Lung (tissue), 12 donors: ENCODE data around the gene NEIL3. TPM values are rescaled to one million over a fixed set of nuclear protein-coding genes. Genes with fewer than 3 reads are reported as not detected.

Experiments used
- ATAC-seq: fragments of 200-7000 bp; cut with Tn5 transposase; one replicate; pipeline ENCODE4 v1.9.1; 2020; ENCODE audit warnings: moderate number of reproducible peaks; ENCODE audit not compliant: insufficient read depth, low FRiP score
- DNase-seq, 3 donors: peaks; one replicate each; pipeline ENCODE4 v3.0.0-alpha.2; 2013 to 2017
- H3K27ac ChIP-seq, 2 donors: one replicate each; pipeline ENCODE4 v1.5.1; 2013; ENCODE audit warnings: mild to moderate bottlenecking in 2 of 2, moderate library complexity in 2 of 2, control low read depth in 1 of 2, inconsistent platforms in 1 of 2, low read depth in 1 of 2, low read length in 1 of 2
- H3K27me3 ChIP-seq, 3 donors: one replicate each; pipeline ENCODE4 v1.5.1; 2013; ENCODE audit warnings: low read length in 2 of 3; ENCODE audit not compliant: control insufficient read depth in 3 of 3, insufficient read depth in 3 of 3
- H3K36me3 ChIP-seq, 4 donors: one replicate each; pipeline ENCODE4 v1.5.1; 2013; ENCODE audit warnings: low read length in 4 of 4, mild to moderate bottlenecking in 1 of 4, moderate library complexity in 1 of 4; ENCODE audit not compliant: control insufficient read depth in 4 of 4, insufficient read depth in 4 of 4
- H3K4me1 ChIP-seq, 5 donors: one replicate each; pipeline ENCODE4 v1.5.1; 2013; ENCODE audit warnings: low read length in 5 of 5, mild to moderate bottlenecking in 2 of 5, moderate library complexity in 1 of 5; ENCODE audit not compliant: control insufficient read depth in 5 of 5, insufficient read depth in 5 of 5
- H3K4me3 ChIP-seq: one replicate; pipeline ENCODE4 v1.5.1; 2013; ENCODE audit warnings: mild to moderate bottlenecking, control low read depth, moderate library complexity
- H3K9ac ChIP-seq, 2 donors: one replicate each; pipeline ENCODE4 v1.5.1; 2013; ENCODE audit warnings: low read length in 2 of 2, control low read depth in 1 of 2; ENCODE audit not compliant: insufficient read depth in 1 of 2
- H3K9me3 ChIP-seq, 4 donors: one replicate each; pipeline ENCODE4 v1.5.1; 2013; ENCODE audit warnings: low read length in 3 of 4, mild to moderate bottlenecking in 1 of 4, moderate library complexity in 1 of 4; ENCODE audit not compliant: control insufficient read depth in 4 of 4, insufficient read depth in 3 of 4
- WGBS, 2 donors: extraction: QIAGEN DNeasy Blood & Tissue Kit; methylation state at CpG; one replicate each; pipeline ENCODE4 v1.1.7; 2013; 5-methylcytosine and 5-hydroxymethylcytosine counted together
- polyA plus RNA-seq, 2 donors: library from polyadenylated mRNA; stranded (reverse); fragments of 200-250 nt; gene quantifications; one replicate each; pipeline ENCODE4 v1.2.1, GENCODE V29; 2013
- total RNA-seq, 2 donors: library from RNA; depleted of rRNA in 1 of 2; stranded (reverse); fragments of >200 nt in 1 of 2; gene quantifications; one replicate each; pipeline ENCODE4 v1.2.1, GENCODE V29; 2014 to 2021
- TF ChIP-seq, protein P1 (sequence below): IDR thresholded peaks from 2 replicates; pipeline ENCODE4 v1.5.1; 2012; ENCODE audit warnings: mild to moderate bottlenecking; ENCODE audit errors: control extremely low read depth, extremely low read depth
- donor health status: control.
- donor health status: control.
- donor health status: Bipolar disorder and iron deficiency.
- donor health status: healthy.
- donor health status: DM: yes; HTN: yes; CAD: no.

Gene NEIL3
- total and polyA plus RNA-seq, 4 donors = 0.22 to 2.0 (median 0.32) TPM

DNA sequence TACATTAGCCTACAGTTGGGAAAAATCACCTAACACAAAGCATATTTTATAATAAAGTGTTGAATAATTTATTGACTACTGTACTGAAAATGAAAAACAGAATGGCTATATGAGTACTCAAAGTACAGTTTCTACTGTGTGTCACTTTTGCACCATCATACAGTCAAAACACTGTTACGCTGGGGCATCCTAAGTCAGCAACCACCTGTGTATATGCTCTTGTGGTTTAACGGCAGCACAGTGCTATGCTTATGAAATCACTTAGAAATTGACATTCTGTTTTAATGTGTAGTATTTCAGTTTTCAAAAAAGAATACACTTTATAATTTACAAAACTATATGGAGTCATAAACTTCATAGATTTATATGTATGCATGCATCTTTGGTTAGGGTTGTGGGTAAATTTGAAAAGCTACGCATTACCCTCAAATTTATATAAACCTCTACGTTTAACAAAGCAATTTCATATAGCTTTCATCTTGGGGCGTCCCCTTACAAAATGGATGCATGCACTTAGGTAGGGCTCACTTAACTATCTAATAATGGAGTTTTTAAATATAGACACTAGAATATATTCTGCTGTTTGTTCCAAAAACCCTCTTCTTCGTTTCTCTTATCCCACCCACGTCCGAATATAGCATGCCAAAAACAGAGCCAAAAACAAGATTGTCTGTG is 690 bp upstream of the NEIL3 start:
- Histone ChIP-seq H3K9me3 (no peaks in the 10 kb centered on the region), H3K4me1 (peaks cover 0 to 21% (median 3%) of the 10 kb centered on the region in 5 donors), H3K27ac (no peak overlapping the region), H3K27me3 (no peaks in the 10 kb centered on the region), H3K9ac (no peak overlapping the region), H3K36me3 (no peaks in the 10 kb centered on the region), H3K4me3 (no peak overlapping the region)
- TF ChIP-seq, protein P1, sequence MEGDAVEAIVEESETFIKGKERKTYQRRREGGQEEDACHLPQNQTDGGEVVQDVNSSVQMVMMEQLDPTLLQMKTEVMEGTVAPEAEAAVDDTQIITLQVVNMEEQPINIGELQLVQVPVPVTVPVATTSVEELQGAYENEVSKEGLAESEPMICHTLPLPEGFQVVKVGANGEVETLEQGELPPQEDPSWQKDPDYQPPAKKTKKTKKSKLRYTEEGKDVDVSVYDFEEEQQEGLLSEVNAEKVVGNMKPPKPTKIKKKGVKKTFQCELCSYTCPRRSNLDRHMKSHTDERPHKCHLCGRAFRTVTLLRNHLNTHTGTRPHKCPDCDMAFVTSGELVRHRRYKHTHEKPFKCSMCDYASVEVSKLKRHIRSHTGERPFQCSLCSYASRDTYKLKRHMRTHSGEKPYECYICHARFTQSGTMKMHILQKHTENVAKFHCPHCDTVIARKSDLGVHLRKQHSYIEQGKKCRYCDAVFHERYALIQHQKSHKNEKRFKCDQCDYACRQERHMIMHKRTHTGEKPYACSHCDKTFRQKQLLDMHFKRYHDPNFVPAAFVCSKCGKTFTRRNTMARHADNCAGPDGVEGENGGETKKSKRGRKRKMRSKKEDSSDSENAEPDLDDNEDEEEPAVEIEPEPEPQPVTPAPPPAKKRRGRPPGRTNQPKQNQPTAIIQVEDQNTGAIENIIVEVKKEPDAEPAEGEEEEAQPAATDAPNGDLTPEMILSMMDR = no peak
- DNase-seq (no peak), ATAC-seq (no peak)
- 36 to 48% methylated on average over 8 of the region's 8 CpGs for WGBS, 2 donors

DNA sequence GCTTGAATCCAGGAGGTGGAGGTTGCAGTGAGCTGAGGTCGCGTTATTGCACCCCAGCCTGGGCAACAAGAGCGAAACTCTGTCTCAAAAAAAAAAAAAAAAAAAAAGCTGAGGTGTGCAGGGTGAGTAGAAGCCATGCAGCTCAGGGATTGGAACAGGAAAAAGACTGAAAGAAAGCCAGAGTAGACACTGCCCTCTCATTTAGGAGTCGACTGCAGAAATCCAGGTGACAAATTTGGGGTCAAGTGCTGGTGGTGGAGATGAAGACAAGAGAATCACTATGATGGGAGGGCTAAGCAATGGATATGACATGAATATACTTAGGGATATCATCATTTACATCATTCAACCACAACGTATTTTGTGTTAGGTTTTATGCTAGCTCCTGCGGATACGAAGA is 1.9 kb downstream of the NEIL3 start:
- H3K36me3 ChIP-seq = no peaks in the 10 kb centered on the region
- H3K9ac ChIP-seq = no peak overlapping the region
- no peaks in the 10 kb centered on the region for H3K9me3 ChIP-seq
- peaks cover 0 to 21% (median 3%) of the 10 kb centered on the region in 5 donors for H3K4me1 ChIP-seq
- H3K27me3 ChIP-seq = no peaks in the 10 kb centered on the region
- TF ChIP-seq, protein P1 = no peak
- WGBS, 2 donors = 90 to 91% methylated on average over 7 of the region's 7 CpGs
- ATAC-seq = no peak
- no peak for DNase-seq
- H3K4me3 ChIP-seq = no peak overlapping the region
- no peak overlapping the region for H3K27ac ChIP-seq

DNA sequence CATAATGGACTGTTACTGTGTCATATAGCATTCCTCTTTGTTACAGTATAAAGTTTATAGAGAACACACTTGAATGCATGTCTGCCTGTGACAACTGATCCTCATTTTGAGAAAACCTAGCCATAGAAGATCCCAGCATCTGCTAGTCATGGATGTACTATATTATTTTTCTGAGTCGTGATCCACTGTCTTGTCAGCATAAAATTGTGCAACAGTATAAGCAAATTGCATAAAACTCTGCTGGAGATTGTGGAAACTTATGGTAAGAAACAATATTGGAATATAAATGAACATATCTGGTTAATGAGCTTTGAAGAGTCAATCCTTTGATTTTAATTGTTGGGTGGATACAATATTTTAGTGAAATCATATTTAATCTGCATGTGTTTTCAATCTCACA is 3.6 kb downstream of the NEIL3 start:
- Histone ChIP-seq H3K27me3 (no peaks in the 10 kb centered on the region), H3K9me3 (no peaks in the 10 kb centered on the region), H3K36me3 (no peaks in the 10 kb centered on the region), H3K4me3 (no peak overlapping the region), H3K4me1 (peaks cover 0 to 21% (median 3%) of the 10 kb centered on the region in 5 donors), H3K27ac (no peak overlapping the region), H3K9ac (no peak overlapping the region)
- no peak for DNase-seq
- no peak for ATAC-seq
- TF ChIP-seq, protein P1 = no peak
- 36 to 58% methylated on average over 1 of the region's 1 CpG for WGBS, 2 donors
